HG03378 (cell line): ENCODE results near the gene TTC3.

ENCODE experiments used
- ATAC-seq: cut with Tn5 transposase; IDR thresholded peaks from one replicate; pipeline ENCODE4 v1.9.1; 2021; ENCODE audit warnings: mild to moderate bottlenecking, moderate library complexity; ENCODE audit not compliant: unreplicated experiment

The TTC3 gene

DNA sequence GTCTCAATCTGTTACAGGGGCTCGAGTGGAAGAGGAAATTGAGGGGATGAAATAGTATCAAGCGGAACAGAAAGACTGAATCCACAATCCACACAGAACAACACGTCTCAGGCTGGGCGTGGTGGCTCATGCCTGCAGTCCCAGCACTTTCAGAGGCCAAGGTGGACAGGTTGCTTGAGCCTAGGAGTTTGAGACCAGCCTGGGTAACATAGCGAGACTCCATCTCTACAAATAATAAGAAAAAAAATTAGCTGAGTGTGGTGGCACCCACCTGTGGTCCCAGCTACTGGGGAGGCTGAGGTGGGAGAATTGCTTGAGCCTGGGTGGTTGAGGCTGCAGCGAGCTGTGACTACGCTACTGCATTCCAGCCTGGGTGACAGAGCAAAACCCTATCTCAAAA is 168.4 kb downstream of the TTC3 start:
- ATAC-seq, result no peak

DNA sequence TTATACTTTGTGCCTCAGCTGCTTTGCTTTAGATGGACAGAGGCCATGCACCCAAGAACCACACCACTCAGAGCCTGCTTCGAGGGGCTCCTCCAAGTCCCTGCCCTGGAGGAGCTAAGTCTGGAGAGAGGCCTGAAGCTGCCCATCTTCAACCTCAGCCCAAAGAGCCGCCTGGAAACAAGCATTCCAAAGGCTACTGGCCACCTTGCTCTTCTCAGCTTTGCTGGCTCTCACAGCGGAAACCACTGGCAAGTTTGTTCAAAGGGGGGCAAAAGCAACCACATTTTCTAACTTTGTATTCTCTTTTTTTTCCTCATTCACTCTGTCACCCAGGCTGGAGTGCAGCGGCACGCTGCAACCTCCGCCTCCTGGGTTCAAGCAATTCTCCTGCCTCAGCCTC is 170.9 kb downstream of the TTC3 start:
- no peak for ATAC-seq

DNA sequence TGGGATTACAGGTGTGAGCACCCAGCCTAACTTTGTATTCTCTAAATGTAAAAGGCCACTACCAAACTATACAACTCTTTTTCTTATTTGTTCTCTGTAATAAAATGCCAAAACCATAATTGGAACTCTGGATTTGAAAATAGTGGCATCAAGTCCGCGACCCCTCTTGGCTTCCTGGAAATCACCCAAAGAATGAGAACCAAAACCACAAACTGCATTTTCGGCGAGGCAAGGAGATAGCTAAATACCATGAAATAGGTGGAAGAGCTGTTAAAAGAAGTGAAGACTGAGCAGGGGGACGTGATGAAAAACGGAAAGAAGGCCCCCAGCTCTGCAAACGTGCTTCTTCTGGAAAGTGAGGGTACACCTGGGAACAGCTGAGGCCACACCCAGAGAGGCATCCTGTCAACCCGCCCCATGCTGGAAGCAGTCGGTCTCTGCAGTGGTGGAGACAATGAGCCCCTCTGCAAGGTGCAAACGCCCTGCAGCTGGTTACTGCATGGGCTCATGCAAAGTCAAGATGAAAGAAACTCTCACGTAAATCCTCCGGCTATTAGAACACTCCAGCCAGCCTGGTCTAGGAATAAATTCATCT is 171.5 kb downstream of the TTC3 start:
- no peak for ATAC-seq

DNA sequence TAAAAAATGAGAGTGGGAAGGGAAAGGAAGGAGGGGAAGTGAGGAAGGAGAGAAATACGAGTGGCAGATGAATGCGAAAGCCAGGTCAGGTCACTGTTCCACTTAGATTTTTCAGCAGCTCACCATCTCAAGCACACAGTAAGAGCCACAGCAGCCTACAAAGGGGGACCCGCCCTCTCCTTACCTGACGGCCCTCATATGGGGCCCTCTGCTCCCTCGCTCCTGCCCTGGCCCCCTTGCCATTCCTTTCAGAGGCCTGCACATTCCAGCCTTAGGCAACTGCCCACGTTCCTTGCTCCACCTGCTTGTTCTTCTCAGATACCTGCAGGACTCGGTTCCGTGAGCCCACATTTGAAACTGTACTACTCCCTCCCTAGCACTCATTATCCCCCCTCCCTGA is 172.1 kb downstream of the TTC3 start:
- no peak for ATAC-seq

DNA sequence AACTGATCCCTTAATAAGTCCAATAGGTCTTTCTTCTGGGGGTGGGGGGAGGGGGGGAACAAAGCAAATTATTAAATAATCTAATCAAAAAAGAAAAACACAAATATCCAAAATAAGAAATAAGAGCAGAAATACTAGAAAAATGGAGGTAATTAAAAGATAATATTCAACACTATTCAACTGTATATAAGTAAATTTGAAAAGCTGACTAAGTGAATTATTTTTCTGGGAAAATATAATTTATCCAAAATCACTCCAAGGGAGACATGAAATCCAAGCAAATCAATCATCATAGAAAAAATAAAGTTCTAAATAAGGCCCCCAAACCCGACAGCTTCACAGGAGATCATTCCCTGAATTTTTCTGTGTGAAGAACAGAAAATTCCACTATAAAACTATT is 175.2 kb downstream of the TTC3 start:
- ATAC-seq, result no peak

DNA sequence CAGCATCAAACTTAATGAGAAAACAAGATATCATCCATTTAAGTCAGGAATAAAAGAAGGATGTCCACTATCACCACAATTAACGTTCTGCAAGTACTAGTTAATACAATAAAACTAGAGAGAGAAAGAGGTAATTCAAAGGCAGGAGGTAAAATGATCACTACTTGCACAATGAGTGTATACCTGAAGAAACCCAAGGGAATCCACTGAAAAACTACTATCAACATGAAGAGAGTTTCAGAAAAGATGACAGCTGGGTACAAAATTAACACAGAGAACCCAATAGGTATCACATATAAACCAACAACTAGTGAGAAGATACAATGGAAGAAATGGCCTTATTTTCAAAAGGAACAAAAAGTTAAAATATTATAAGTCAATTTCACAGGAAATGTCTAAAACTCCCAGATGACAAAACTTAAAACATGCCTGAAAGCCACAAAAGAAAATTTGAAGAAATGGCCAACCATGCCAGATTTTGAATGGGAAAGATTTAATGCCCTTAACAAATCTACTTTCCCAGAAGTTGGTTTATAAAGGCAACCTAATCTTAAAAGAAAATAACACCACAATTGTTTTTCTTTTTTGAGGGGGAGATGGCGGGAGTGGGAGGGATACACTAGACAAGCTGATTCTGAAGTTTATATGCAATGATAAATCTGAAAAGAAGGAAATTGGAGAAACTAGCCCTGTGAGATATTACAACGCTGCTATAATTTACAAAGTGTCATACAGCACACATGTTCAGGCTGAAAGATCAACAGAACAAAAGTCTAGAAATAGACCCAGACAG is 176.3 kb downstream of the TTC3 start:
- ATAC-seq, result no peak

DNA sequence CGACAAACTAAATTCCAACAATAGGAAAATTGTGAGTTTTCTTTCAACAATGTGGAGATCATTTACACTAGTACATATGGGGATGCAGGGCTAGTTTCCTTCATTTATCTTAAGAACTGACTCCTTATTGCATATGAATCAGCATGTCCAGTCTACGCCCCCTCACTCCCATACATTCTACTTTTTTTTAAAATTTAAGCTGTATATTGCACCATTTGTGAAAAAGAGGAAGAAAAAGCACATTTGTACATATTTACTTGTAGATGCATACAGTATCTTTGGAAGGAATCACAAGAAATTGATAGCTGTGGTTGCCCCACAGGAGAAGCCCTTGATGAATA is 178.2 kb downstream of the TTC3 start:
- ATAC-seq, result no peak
